NCI-H460 (cell line): ENCODE measurements around the gene GRK6. TPM values are rescaled to one million over a fixed set of nuclear protein-coding genes. Genes with fewer than 3 reads are reported as not detected.
A peak's percentile ranks its signal among the peaks of the same experiment; 100 is the strongest.

Source experiments
- DNase-seq: peaks from one replicate; pipeline ENCODE4 v3.0.0-alpha.2; 2016; ENCODE audit warnings: low read depth; ENCODE audit errors: extremely low read depth
- total RNA-seq: library from RNA; depleted of rRNA; stranded (reverse); fragments of >200 nt; shearing (Covaris generic); gene quantifications from 2 replicates; pipeline ENCODE4 v1.2.3, GENCODE V29; 2014

The GRK6 gene
- total RNA-seq, 1 experiment from 2014 or later = 38.3 TPM

DNA sequence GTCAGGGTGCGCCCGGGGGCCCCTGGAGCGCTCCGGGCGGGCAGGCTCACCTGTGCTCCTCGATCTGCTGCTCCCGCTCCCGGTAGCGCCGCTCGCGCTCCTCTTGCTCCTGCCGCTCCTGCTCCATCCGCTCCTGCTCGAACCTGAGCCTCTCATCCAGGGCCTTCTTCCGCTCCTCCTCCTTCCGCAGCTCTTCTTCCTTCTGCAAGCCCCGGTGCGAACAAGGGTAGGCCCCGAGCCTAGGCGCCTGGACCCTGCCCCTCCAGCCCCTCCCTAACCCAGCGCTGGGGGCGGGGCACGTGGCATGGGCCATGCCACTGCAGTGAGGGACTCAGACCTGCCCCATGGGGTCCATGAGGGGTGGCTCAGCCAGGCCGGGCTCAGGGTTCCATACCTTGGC is 40.4 kb downstream of the GRK6 start:
- DNase-seq = no peak

DNA sequence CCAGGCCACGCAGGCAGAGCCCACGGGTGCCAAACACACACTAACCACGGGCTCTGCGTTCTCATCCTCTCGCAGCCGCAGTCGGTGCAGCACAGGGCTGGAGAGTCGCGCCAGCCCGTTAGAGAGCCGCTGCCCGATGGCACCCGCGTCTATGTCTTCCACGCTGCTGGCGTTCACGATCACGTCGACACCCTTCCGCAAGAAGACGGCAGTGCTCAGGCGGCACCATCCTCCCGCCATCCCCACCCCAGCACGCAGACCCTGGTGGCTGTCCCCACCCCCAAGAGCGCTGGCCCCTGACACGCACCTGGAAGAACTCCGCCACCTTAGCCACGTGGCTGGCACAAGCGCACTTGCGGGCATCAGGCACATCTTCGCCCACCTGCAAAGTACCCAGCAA is 41.0 kb downstream of the GRK6 start:
- DNase-seq = no peak

DNA sequence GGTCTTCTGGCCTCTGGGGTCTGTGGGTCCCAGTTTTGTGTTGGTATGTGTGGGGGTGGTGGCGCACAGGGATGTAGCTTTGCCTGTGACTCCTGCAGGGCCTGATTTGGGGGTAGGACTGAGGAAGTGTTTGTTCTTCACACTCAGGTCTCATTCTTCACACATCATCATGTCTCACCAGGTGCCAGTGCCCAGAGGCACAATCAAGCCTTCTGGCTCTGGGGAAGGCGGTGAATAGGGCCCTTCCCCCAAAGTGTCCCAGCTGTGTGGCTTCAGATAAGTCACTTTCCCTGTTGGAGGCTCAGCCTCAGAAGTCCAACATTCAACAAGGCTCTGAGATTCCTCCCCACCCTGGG is 41.8 kb downstream of the GRK6 start:
- no peak for DNase-seq

DNA sequence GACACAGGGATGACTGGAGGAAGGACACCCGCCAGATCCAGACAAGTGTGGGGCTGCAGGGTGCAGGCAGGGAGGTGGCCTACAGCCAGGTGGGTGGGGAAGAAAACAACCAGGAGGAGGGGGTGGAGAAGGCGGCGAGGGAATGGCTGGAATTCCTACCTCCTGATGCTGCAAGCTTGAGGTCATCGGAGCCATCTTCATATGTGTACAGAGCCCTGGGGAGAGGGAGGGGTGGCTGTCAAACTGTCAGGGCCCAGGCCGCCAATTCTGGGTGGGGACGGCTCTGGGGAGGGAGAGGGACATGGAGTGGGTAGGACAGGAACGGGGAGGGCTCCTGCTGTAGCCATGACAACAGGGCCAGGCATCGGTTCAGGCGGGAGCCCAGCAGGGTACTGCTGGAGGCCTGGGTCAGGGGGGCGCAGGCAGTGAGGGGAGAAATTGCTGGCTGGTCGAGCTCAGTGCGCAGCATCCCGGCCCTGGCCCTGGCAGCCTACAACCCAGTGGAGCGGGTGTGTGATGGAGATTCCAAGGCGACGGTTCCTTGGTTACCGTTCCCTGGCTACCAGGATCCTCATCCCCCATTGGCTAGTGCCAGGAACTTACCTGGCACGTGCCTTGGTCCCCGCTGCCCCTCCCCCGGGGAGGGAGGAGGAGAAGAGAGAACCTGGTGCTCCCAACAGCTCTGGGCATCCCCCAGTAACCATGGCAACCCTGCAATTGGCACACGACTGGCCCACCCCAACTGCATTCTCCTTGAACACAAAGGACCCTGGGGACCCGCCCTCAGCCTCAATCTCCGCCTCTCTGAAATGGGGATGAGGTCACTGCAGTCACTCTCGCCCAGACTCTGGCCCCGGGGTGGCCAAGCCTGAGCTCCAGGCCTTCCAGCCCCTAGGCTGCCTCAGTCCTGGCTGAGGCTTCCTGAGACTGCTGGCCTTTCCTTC is 42.5 kb downstream of the GRK6 start:
- DNase-seq = peak; percentile 55

DNA sequence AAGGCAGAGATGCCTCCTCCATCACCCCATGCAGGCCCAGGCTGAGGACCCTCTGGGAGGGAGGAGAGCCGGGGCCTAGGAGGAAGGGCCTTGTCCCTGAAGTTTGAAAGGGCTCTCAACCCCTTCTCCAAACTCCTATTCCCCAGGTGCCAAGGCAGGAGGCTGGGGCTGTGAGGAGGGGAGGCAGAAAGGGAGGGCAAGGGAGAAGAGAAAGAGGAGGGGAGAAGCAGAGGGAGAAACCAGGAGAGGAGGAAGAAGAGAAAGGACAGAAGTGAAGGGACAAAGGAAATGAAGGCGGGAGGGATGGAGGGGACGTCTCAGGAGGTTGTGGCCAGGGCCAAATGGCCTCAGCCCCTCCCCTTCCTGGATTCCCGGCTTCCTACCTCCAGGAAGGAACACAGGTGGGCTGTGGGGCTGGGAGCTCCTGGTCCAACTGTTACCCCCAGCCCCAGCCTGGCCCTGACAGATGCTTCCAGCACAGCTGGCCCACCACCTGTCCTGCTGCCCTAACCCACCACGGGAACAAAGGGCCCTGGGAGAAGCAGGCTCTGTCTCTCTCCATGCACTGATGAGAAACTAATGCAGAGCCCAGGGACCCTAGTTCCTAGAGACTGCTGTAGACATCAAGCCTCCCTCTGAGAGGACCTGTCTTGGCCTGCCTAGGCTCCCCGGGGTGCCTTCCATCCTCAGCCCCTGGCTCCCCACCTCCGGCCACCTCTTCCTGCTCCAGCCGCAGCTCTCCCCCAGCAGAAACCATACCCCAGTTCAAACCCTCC is 43.5 kb downstream of the GRK6 start:
- DNase-seq = no peak

DNA sequence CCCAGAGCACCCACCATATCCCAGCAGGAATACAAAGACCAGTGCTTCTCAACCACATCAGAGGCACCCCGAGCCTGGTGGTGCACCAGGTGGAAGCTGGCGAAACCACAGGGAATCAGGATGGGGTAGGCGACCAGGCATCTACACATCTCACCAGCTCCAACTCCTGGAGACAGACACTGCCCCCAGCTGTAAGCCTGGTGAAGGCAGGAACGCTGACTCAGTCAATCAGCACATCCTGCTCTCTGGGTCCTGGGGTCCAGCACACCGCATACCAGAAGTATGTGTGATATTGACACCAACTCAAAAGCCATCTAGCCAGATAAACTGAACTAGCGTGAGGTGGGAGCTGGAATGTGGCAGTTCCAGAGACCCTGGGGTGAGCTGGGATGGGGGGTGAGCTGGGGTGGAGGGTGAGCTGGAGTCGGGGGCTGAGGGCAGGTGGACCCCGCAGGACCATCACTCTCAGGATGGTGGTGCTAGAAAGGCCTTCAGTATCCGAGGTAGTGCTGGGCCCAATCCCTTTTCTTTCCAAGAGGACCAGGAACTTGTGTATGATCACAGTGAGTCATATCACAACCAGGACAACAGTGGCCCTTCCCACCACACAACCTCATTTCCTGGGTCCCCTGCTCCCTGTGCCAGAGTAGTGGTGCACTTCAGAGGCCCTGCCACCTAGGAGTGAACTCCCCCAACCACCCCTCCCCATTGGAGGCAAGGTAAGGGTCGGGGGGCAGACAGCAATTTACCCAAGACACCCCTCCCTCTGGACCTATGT is 44.5 kb downstream of the GRK6 start:
- no peak for DNase-seq

DNA sequence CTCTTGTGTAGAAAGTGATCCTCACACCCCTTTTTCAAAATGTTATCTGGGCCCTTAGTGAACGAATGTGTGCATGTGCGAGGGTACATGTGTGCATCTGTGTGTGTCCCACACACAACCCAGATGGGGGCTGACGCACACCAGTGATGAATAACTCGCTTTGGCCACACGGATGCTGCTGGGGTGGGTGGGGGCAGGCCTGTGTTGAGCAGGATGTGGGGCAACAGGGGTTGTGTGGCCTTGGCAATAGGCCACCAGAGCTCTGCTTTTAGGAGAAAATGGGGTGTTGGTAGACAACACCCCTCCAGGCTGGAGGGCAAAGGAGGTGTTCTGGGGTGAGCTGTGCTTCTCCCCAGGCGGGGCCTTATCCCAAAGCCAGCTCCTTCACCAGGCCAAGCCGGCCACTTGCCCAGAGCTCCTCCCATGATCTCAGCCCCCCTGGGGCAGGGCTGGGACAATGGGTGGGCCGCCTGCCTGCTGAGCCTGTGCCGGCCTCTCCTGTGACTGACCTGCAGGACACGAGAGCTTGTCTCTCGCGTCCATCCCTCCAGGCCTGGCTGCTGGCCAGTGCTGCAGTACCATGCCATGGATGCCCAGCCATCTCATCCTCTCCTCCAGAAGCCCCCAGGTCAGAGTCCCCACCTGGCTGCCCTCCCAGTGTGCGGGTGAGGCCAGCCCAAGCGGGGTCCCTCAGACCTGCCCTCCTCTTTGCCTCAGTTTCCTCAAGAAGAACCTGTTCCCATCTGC is 45.3 kb downstream of the GRK6 start:
- DNase-seq = no peak

DNA sequence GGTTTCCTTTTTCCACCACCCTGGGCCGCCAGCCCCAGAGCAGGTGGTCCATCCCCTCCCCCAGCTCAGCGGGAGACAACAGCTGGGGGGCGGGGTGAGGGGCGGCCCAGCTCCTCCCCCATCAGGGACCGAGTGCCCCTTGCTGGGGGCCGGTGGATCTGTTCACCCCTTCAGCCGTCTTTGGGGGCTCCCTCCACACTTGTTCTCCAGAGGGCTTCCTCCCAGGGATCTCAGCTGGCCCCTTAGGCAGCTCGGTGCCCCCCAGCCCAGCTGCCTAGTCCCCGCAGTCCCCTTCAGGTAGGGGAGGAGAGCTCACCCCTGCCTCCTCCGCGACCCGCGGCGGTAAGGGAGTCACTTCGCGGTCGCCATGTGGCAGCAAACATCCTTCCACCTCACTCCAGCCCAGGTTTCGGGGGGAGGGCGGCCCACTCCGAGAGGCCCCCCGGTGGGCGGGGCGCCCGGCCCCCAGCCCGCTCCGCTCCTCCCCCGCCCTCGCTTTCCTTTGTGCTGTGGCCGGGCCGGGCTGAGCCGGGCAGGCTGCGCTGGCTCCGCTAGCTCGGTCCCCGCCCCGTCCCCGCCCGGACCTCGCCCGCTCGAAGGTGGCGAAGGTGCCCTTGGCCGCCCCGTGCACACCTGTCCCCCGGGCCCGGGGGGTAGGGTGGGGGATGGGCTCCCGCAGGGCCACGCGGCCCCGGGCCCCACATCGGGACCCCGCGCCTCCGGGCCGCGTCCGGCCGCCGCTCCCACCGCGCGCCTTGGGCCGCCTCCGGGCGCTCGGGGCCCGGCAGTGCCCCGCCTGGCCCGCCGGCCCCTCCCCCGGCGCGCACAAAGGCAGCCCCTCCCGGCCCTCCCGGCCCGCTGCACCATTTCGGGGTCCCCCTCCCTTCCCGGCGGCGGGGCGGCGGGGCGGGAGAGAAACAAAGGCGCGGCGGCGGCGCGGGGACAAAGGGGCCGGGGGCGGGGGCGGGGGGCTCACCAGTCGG is 46.3 kb downstream of the GRK6 start:
- no peak for DNase-seq

DNA sequence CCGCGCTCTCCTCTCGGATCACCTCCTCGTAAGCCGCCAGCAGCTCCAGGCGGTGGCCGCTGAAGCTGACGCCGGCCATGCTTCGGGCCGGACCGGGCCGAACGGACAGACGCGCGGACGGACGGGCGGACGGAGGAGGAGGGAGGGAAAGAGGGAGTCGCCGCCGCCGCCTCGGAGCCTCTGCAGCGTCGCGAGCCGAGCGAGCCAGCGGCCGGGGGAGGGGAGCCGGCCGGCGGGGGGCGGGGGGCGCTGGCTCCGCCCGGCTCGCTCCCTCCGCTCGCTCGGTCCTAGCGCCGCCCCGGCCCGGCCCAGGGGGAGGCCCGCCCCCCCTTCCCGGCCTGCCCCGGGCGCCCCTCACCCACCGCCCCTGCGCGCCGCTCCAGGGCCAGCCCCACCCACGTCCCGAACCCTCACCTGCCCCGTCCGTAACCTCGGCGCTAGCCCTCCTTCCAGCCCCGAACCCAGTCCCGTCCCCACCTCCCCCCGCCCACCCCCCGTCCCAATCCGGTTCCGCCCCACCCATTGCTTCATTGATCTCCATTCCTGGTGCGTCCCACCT is 47.0 kb downstream of the GRK6 start, which contains the start of gene DBN1:
TSS of gene DBN1 (minus strand) at position 192 of the 559 bp plus-strand sequence. CDS start at position 79, 113 bp downstream.
- peak; percentile 37 for DNase-seq

DNA sequence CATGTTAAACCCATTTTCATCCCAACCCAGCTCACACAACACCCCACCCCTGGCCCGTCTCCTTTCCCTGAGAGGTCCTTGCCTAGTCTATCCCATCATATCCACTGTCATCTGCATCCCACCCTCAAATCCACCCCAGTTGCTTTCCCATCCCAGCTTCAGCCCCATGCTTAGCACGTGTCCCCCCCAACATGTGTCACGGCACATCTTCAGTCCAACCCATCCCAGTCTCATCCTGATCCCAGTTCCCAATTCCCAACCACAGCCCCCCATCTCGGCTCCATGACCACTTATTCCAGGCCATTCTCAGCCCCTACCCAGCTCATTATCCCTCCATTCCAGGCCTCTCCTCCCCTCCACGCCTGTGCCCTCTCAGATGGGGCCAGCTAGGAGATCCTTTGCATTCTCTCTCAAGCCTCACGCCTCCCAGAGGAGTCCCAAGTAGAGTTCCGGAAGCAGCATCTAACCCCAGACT is 47.6 kb downstream of the GRK6 start:
- DNase-seq = no peak

DNA sequence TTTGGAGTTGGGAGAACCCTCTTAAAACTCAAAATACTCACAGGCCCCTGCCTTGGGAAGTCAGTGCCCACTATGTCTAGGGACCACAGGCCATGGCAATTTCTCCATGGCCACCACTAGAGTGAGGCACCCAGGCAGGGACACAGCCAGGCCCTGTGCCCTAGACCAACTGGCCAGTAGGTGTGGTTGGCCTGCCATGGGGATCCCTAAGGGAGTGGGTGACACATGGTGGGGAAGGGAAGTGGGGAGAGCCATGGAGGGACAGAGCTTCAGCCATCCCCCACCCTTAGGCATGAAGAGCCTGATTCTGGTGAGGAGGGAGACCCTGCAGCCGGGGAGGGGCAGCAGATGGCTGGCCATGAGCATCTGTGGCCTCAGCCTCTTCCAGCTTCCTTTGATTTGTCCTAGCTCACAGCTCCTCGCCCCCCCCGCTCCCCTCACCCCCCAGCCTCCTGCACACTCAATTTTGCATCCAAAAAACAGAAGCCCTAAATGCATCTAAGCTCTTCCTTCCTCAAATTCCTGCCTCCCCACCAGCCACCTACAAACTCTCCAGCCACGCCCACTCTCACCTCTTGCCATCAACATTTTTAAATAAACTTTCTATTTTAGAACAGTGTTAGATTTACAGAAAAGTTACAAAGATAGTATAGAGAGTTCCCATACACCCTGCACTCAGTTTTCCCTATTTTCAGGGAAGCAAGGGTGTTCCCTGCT is 48.5 kb downstream of the GRK6 start:
- DNase-seq = no peak

DNA sequence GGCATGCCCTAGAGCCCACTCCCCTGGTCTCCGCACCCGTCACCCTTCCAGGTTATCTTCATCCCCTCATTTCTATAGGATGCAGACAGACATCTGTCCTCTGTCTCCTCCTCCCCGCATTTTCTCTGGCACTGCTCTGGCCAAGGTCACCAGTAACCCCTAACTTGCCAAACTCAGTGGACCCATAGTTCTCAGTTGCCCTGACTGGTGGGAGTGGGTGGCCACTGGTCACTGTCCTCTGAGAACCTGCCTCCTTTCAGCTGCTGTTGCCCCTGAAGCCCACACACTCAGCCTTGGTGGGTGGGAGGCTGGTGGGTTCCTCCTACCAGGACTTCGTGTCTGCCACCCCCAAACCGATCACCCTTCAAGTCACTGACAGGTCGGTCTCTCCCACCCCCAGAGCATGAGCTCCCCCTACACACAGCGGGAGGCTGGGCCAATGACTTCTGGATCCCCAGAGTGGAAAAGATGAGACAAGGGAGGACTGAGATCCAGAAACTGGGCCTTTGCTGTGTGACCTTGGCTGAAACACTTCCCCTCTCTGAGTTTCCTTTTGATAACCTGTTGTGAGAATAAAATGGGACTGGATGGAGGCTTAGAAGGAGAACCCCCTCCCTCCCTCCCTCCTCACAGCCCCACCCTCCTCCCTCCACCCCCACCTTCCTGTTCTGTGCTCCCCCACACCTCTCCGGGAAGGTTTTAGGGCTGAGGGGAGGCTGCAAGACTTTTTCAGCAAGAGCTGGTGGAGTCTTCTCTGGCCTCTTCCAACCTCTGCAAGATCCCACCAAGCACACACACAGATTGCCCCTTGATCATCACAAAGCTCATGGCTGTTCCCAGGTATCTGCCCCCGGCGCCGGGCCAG is 49.3 kb downstream of the GRK6 start:
- no peak for DNase-seq

DNA sequence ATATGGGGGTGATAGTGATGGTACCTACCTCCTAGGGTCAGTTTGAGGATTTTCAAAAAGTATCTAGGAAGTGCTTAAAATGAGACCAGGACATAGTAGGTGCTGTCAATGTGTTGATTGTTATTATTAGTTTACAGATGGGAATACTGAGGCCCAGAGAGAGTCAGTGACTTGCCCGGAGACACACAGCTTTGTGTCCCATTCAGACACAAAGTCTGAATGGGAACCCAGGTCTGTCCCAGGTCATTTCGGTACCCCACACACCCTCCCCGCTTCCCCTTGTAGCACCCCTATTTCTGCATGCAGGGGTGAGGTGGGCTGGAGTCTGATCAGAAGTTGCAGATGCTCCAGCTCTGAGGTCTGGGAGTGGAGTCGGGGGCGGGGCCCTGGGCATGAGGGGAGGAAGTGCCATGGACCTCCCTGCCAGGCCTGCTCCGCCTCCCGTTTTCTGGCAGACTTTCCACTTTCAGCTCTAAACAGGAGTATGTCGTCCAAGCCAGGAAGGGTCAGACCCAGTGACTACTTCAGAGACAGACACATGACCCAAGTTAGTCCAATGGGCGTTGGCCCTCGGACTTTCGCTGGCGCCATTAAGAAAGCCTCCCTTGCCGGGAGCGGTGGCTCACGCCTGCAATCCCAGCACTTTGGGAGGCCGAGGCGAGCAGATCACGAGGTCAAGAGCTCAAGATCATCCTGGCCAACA is 50.2 kb downstream of the GRK6 start:
- no peak for DNase-seq

DNA sequence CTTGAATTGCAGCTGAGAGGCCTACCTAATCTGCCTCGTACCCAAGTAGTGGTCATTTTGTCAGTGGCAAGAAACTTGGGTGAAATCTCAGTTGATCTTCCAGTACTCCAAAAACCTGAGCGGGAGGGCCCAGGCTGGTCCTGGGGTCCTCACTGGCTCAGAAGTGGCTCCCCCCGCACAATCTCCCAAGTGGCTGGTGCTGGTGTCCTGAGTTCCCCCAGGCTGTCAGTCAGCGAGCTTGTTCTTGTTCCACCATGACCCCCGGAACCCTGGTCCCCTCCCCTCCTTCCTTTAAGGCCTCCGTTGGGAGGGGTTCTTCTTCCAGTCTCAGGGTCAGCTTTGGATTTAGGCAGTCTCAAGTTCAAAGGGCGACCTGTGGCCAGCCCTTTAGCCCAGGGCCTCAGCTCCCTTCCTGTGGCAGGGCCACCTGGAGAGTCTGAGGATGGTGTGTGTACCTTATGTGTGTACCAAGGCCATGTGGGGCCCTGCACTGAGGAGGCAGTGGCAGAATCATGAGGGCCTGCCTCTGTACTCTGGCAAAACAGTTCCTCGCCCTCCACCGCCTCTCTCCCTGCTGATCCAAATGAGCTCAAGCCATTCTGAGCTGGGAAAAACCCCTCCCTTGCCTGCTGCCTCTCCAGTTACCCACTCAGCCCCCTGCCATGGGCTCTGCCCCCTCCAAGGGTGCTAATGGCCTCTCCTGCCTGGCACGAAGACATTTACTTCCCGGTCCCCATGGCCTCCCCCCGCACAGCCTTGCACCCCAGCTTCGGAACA is 51.4 kb downstream of the GRK6 start:
- DNase-seq = no peak
